Nephron progenitor cell (in vitro differentiated cells): Measurements from ENCODE around the gene TSPO.

ENCODE experiments used
- DNase-seq: peaks from one replicate; pipeline ENCODE4 v3.0.0; 2021
- H3K27ac Mint-ChIP-seq: 2 replicates; pipeline ENCODE4 v1.8.0; 2021; ENCODE audit warnings: mild to moderate bottlenecking, moderate library complexity, mixed read lengths
- H3K27me3 Mint-ChIP-seq: 2 replicates; pipeline ENCODE4 v1.8.0; 2021; ENCODE audit warnings: mild to moderate bottlenecking, low read depth, mixed read lengths; ENCODE audit not compliant: poor library complexity
- H3K36me3 Mint-ChIP-seq: 2 replicates; pipeline ENCODE4 v1.8.0; 2021; ENCODE audit warnings: low read depth, mixed read lengths
- H3K4me1 Mint-ChIP-seq: 2 replicates; pipeline ENCODE4 v1.8.0; 2021; ENCODE audit warnings: mixed read lengths
- H3K4me3 Mint-ChIP-seq: 2 replicates; pipeline ENCODE4 v1.8.0; 2021; ENCODE audit warnings: mild to moderate bottlenecking, moderate library complexity, mixed read lengths
- H3K9me3 Mint-ChIP-seq: 2 replicates; pipeline ENCODE4 v1.8.0; 2021; ENCODE audit warnings: mild to moderate bottlenecking, moderate library complexity, mixed read lengths
- CTCF ChIP-seq: fragments of 200-600 bp; sonication (generic); IDR thresholded peaks from 2 replicates; pipeline ENCODE4 v1.5.0; 2021; ENCODE audit warnings: antibody characterized with exemption

TSPO gene

DNA sequence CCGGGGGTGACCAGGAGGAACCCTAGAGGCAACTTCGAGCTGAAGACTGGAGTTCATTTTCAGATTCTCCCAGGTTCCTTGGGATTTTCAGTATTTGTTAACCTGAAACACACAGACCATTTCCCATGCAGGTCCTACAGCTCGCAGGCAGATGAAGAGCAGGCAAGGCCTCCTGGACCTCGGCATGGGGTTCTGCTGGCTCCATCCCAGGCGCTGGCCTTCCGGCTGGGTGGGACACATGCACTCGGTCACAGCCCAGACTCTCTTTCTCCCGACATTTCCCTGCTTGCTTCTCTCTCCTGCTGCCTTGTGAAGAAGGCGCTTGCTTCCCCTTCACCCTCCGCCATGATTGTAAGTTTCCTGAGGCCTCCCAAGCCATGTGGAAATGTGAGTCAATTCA, 51.0 kb downstream of the TSPO start:
- peaks cover 14% of the 10 kb centered on the region for H3K27me3 Mint-ChIP-seq
- peaks cover 23% of the 10 kb centered on the region for H3K36me3 Mint-ChIP-seq
- H3K4me3 Mint-ChIP-seq, result no peak overlapping the region
- no peak overlapping the region for H3K27ac Mint-ChIP-seq
- TF ChIP-seq CTCF, result no peak
- H3K4me1 Mint-ChIP-seq, result peaks cover 36% of the 10 kb centered on the region
- H3K9me3 Mint-ChIP-seq, result no peaks in the 10 kb centered on the region
- no peak for DNase-seq

GRCh38 chr22:43202756-43203410, 51.5 kb downstream of the TSPO start:
- Mint-ChIP-seq H3K36me3 (peaks cover 23% of the 10 kb centered on the region), H3K9me3 (no peaks in the 10 kb centered on the region), H3K27me3 (peaks cover 16% of the 10 kb centered on the region), H3K4me3 (no peak overlapping the region), H3K4me1 (peaks cover 39% of the 10 kb centered on the region), H3K27ac (no peak overlapping the region)
- TF ChIP-seq CTCF, result no peak
- no peak for DNase-seq

- Mint-ChIP-seq H3K9me3 (no peaks in the 10 kb centered on the region), H3K27me3 (peaks cover 17% of the 10 kb centered on the region), H3K4me3 (no peak overlapping the region), H3K4me1 (peaks cover 39% of the 10 kb centered on the region), H3K36me3 (peaks cover 23% of the 10 kb centered on the region), H3K27ac (no peak overlapping the region)
- no peak for TF ChIP-seq CTCF
- DNase-seq, result peak; percentile 59
Observed at GRCh38 chr22:43203471-43203981, 52.2 kb downstream of the TSPO start.

DNA sequence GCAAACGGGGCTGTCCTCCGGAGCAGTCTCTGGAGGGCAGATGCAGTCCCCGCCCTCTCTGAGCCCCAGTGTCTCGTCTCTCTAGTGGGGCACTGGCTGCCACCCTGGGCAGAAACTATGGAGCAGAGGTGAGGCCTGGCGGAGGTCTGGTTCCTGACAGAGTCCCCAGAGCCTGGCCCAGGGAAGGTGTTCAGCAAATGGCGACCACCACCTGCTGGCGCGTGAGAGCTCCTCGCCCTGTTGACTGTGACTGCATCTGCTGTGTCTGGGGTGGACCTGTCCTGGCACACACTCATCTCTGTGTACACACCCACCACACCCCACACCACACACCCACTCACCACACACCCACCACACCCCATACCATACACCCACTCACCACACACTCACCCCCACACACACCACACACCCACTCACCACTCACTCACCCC, 53.9 kb downstream of the TSPO start:
- no peak for TF ChIP-seq CTCF
- H3K9me3 Mint-ChIP-seq, result no peaks in the 10 kb centered on the region
- no peak for DNase-seq
- H3K27me3 Mint-ChIP-seq, result peaks cover 15% of the 10 kb centered on the region
- peaks cover 39% of the 10 kb centered on the region for H3K4me1 Mint-ChIP-seq
- H3K4me3 Mint-ChIP-seq, result no peak overlapping the region
- H3K36me3 Mint-ChIP-seq, result peaks cover 23% of the 10 kb centered on the region
- no peak overlapping the region for H3K27ac Mint-ChIP-seq

- no peaks in the 10 kb centered on the region for H3K9me3 Mint-ChIP-seq
- peaks cover 41% of the 10 kb centered on the region for H3K4me1 Mint-ChIP-seq
- H3K4me3 Mint-ChIP-seq, result no peak overlapping the region
- H3K36me3 Mint-ChIP-seq, result peaks cover 19% of the 10 kb centered on the region
- no peak for TF ChIP-seq CTCF
- peaks cover 15% of the 10 kb centered on the region for H3K27me3 Mint-ChIP-seq
- H3K27ac Mint-ChIP-seq, result no peak overlapping the region
- no peak for DNase-seq
Observed at GRCh38 chr22:43205748-43206508, 54.6 kb downstream of the TSPO start.
